ENCODE results near the gene TMEM186.
"Not testable (repeated sequence)": the region's sequence is repeated elsewhere in the genome, so short reads cannot be mapped to it uniquely, and the experiment has no call there.

Gene TMEM186

GRCh38 chr16:8774208-8774607 is 23.2 kb downstream of the TMEM186 start:
- DNase-seq (ENCODE audit: low read depth) = no peak

GRCh38 chr16:8773537-8773936 is 23.9 kb downstream of the TMEM186 start:
- DNase-seq (ENCODE audit: low read depth) = no peak

- DNase-seq (ENCODE audit: low read depth) = no peak
Observed at GRCh38 chr16:8768692-8769091, 28.7 kb downstream of the TMEM186 start.

GRCh38 chr16:8768283-8768682 is 29.2 kb downstream of the TMEM186 start:
- no peak for DNase-seq (ENCODE audit: low read depth)

GRCh38 chr16:8767176-8767575 is 30.3 kb downstream of the TMEM186 start:
- DNase-seq (ENCODE audit: low read depth) = no peak

GRCh38 chr16:8764525-8765250 is 32.8 kb downstream of the TMEM186 start:
- no peak for DNase-seq (ENCODE audit: low read depth)

- DNase-seq (ENCODE audit: low read depth) = no peak
Observed at GRCh38 chr16:8763899-8764298, 33.5 kb downstream of the TMEM186 start.

GRCh38 chr16:8763083-8763482 is 34.4 kb downstream of the TMEM186 start:
- DNase-seq (ENCODE audit: low read depth) = no peak

- DNase-seq (ENCODE audit: low read depth) = no peak
Observed at GRCh38 chr16:8762254-8762653, 35.2 kb downstream of the TMEM186 start.

GRCh38 chr16:8761078-8761477 is 36.4 kb downstream of the TMEM186 start:
- DNase-seq (ENCODE audit: low read depth) = no peak

- no peak for DNase-seq (ENCODE audit: low read depth)
Observed at GRCh38 chr16:8760021-8760420, 37.4 kb downstream of the TMEM186 start.

GRCh38 chr16:8758022-8758421 is 39.4 kb downstream of the TMEM186 start:
- no peak for DNase-seq (ENCODE audit: low read depth)

- no peak for DNase-seq (ENCODE audit: low read depth)
Observed at GRCh38 chr16:8756755-8757154, 40.7 kb downstream of the TMEM186 start.

- no peak for DNase-seq (ENCODE audit: low read depth)
Observed at GRCh38 chr16:8753416-8754054, 43.9 kb downstream of the TMEM186 start.

GRCh38 chr16:8752706-8753105 is 44.7 kb downstream of the TMEM186 start:
- no peak for DNase-seq (ENCODE audit: low read depth)

- no peak for DNase-seq (ENCODE audit: low read depth)
Observed at GRCh38 chr16:8751481-8752311, 45.7 kb downstream of the TMEM186 start.

GRCh38 chr16:8748944-8749343 is 48.5 kb downstream of the TMEM186 start:
- DNase-seq (ENCODE audit: low read depth) = not testable (repeated sequence)
